ENCODE data around the gene PPARGC1A. TPM values are rescaled to one million over a fixed set of nuclear protein-coding genes. Genes with fewer than 3 reads are reported as not detected.

Gene PPARGC1A
- total and polyA plus RNA-seq, 3 experiments from 2014 or later = not detected

- H3K27me3 ChIP-seq (ENCODE audit: insufficient read depth, low read length, poor library complexity, severe bottlenecking) = no peaks in the 10 kb centered on the region
- H3K4me1 Mint-ChIP-seq = no peaks in the 10 kb centered on the region
- ChIA-PET POLR2A (no interaction called here), CTCF (no interaction called here)
- H3K27ac Mint-ChIP-seq = no peak overlapping the region
- H3K4me1 ChIP-seq (ENCODE audit: insufficient read depth, low read length) = no peaks in the 10 kb centered on the region
- H3K36me3 ChIP-seq (ENCODE audit: insufficient read depth, low read length) = no peaks in the 10 kb centered on the region
- DNase-seq = no peak
- H3K27ac ChIP-seq (ENCODE audit: low read depth, low read length) = no peak overlapping the region
- no peaks in the 10 kb centered on the region for H3K27me3 Mint-ChIP-seq
- H3K4me3 Mint-ChIP-seq = no peak overlapping the region
- no peaks in the 10 kb centered on the region for H3K36me3 Mint-ChIP-seq
- H3K4me3 ChIP-seq (ENCODE audit: low read length) = no peak overlapping the region
- peaks cover 2 to 8% (median 3%) of the 10 kb centered on the region in 5 donors for H3K9me3 Mint-ChIP-seq
- H3K9me3 ChIP-seq (ENCODE audit: low read length) = peaks cover 3% of the 10 kb centered on the region
These were observed 51.7 kb downstream of the PPARGC1A start for GRCh38 chr4:23838131-23838530.

GRCh38 chr4:23837371-23837770 is 52.5 kb downstream of the PPARGC1A start:
- no peaks in the 10 kb centered on the region for H3K36me3 Mint-ChIP-seq
- H3K27ac Mint-ChIP-seq = no peak overlapping the region
- Histone ChIP-seq H3K9me3 (ENCODE audit: low read length) (peaks cover 3% of the 10 kb centered on the region), H3K27me3 (ENCODE audit: insufficient read depth, low read length, poor library complexity, severe bottlenecking) (no peaks in the 10 kb centered on the region), H3K4me3 (ENCODE audit: low read length) (no peak overlapping the region), H3K36me3 (ENCODE audit: insufficient read depth, low read length) (no peaks in the 10 kb centered on the region), H3K27ac (ENCODE audit: low read depth, low read length) (no peak overlapping the region), H3K4me1 (ENCODE audit: insufficient read depth, low read length) (no peaks in the 10 kb centered on the region)
- peaks cover 0 to 8% (median 4%) of the 10 kb centered on the region in 5 donors for H3K9me3 Mint-ChIP-seq
- no peaks in the 10 kb centered on the region for H3K4me1 Mint-ChIP-seq
- CTCF ChIA-PET = no interaction called here
- H3K27me3 Mint-ChIP-seq = no peaks in the 10 kb centered on the region
- no peak for DNase-seq
- POLR2A ChIA-PET = no interaction called here
- H3K4me3 Mint-ChIP-seq = no peak overlapping the region

GRCh38 chr4:23835774-23836478 is 53.9 kb downstream of the PPARGC1A start:
- no peaks in the 10 kb centered on the region for H3K4me1 Mint-ChIP-seq
- H3K36me3 Mint-ChIP-seq = no peaks in the 10 kb centered on the region
- H3K4me1 ChIP-seq (ENCODE audit: insufficient read depth, low read length) = no peaks in the 10 kb centered on the region

GRCh38 chr4:23828779-23829178 is 61.1 kb downstream of the PPARGC1A start:
- Mint-ChIP-seq H3K9me3 (peaks cover 5 to 13% (median 6%) of the 10 kb centered on the region in 5 donors), H3K36me3 (no peaks in the 10 kb centered on the region), H3K27me3 (no peaks in the 10 kb centered on the region), H3K4me3 (no peak overlapping the region), H3K27ac (no peak overlapping the region), H3K4me1 (no peaks in the 10 kb centered on the region)
- CTCF ChIA-PET = no interaction called here
- H3K9me3 ChIP-seq (ENCODE audit: low read length) = no peaks in the 10 kb centered on the region
- no peaks in the 10 kb centered on the region for H3K36me3 ChIP-seq (ENCODE audit: insufficient read depth, low read length)
- no peak overlapping the region for H3K27ac ChIP-seq (ENCODE audit: low read depth, low read length)
- POLR2A ChIA-PET = no interaction called here
- no peaks in the 10 kb centered on the region for H3K4me1 ChIP-seq (ENCODE audit: insufficient read depth, low read length)
- H3K27me3 ChIP-seq (ENCODE audit: insufficient read depth, low read length, poor library complexity, severe bottlenecking) = no peaks in the 10 kb centered on the region
- DNase-seq = no peak
- H3K4me3 ChIP-seq (ENCODE audit: low read length) = no peak overlapping the region

More at GRCh38 chr4:23835774-23836478, 53.9 kb downstream of the PPARGC1A start:
- no peak for DNase-seq
- Mint-ChIP-seq H3K4me3 (no peak overlapping the region), H3K27me3 (no peaks in the 10 kb centered on the region), H3K9me3 (peaks cover 0 to 8% (median 5%) of the 10 kb centered on the region in 5 donors), H3K27ac (no peak overlapping the region)
- POLR2A ChIA-PET = no interaction called here
- CTCF ChIA-PET = no interaction called here
- Histone ChIP-seq H3K27ac (ENCODE audit: low read depth, low read length) (no peak overlapping the region), H3K36me3 (ENCODE audit: insufficient read depth, low read length) (no peaks in the 10 kb centered on the region), H3K9me3 (ENCODE audit: low read length) (peaks cover 3% of the 10 kb centered on the region), H3K4me3 (ENCODE audit: low read length) (no peak overlapping the region), H3K27me3 (ENCODE audit: insufficient read depth, low read length, poor library complexity, severe bottlenecking) (no peaks in the 10 kb centered on the region)

GRCh38 chr4:23828020-23828715 is 61.7 kb downstream of the PPARGC1A start:
- H3K4me1 Mint-ChIP-seq = no peaks in the 10 kb centered on the region
- Histone ChIP-seq H3K27me3 (ENCODE audit: insufficient read depth, low read length, poor library complexity, severe bottlenecking) (no peaks in the 10 kb centered on the region), H3K27ac (ENCODE audit: low read depth, low read length) (no peak overlapping the region), H3K4me3 (ENCODE audit: low read length) (no peak overlapping the region), H3K4me1 (ENCODE audit: insufficient read depth, low read length) (no peaks in the 10 kb centered on the region), H3K9me3 (ENCODE audit: low read length) (no peaks in the 10 kb centered on the region), H3K36me3 (ENCODE audit: insufficient read depth, low read length) (no peaks in the 10 kb centered on the region)
- no peak overlapping the region for H3K4me3 Mint-ChIP-seq
- H3K9me3 Mint-ChIP-seq = peaks cover 2 to 10% (median 6%) of the 10 kb centered on the region in 5 donors
- H3K27me3 Mint-ChIP-seq = no peaks in the 10 kb centered on the region
- no peak overlapping the region for H3K27ac Mint-ChIP-seq
- no peaks in the 10 kb centered on the region for H3K36me3 Mint-ChIP-seq
- CTCF ChIA-PET = no interaction called here
- DNase-seq = no peak
- POLR2A ChIA-PET = no interaction called here

- H3K4me1 ChIP-seq (ENCODE audit: insufficient read depth, low read length) = no peaks in the 10 kb centered on the region
- CTCF ChIA-PET = no interaction called here
- no peak overlapping the region for H3K4me3 ChIP-seq (ENCODE audit: low read length)
- POLR2A ChIA-PET = no interaction called here
- peaks cover 0 to 8% (median 5%) of the 10 kb centered on the region in 5 donors for H3K9me3 Mint-ChIP-seq
- H3K36me3 Mint-ChIP-seq = no peaks in the 10 kb centered on the region
- H3K9me3 ChIP-seq (ENCODE audit: low read length) = no peaks in the 10 kb centered on the region
- no peaks in the 10 kb centered on the region for H3K36me3 ChIP-seq (ENCODE audit: insufficient read depth, low read length)
- no peaks in the 10 kb centered on the region for H3K27me3 Mint-ChIP-seq
- no peak overlapping the region for H3K4me3 Mint-ChIP-seq
- H3K4me1 Mint-ChIP-seq = no peaks in the 10 kb centered on the region
- H3K27ac ChIP-seq (ENCODE audit: low read depth, low read length) = no peak overlapping the region
- no peaks in the 10 kb centered on the region for H3K27me3 ChIP-seq (ENCODE audit: insufficient read depth, low read length, poor library complexity, severe bottlenecking)
- DNase-seq = no peak
- no peak overlapping the region for H3K27ac Mint-ChIP-seq
These were observed 67.7 kb downstream of the PPARGC1A start for GRCh38 chr4:23822181-23822580.

- DNase-seq = no peak
- no peak overlapping the region for H3K4me3 Mint-ChIP-seq
- no peak overlapping the region for H3K27ac Mint-ChIP-seq
- H3K9me3 Mint-ChIP-seq = peaks cover 0 to 7% (median 3%) of the 10 kb centered on the region in 5 donors
- H3K4me3 ChIP-seq (ENCODE audit: low read length) = no peak overlapping the region
- H3K36me3 ChIP-seq (ENCODE audit: insufficient read depth, low read length) = no peaks in the 10 kb centered on the region
- H3K27me3 ChIP-seq (ENCODE audit: insufficient read depth, low read length, poor library complexity, severe bottlenecking) = no peaks in the 10 kb centered on the region
- H3K27ac ChIP-seq (ENCODE audit: low read depth, low read length) = no peak overlapping the region
- no peaks in the 10 kb centered on the region for H3K4me1 ChIP-seq (ENCODE audit: insufficient read depth, low read length)
- H3K4me1 Mint-ChIP-seq = no peaks in the 10 kb centered on the region
- CTCF ChIA-PET = no interaction called here
- no peaks in the 10 kb centered on the region for H3K9me3 ChIP-seq (ENCODE audit: low read length)
- H3K36me3 Mint-ChIP-seq = no peaks in the 10 kb centered on the region
- H3K27me3 Mint-ChIP-seq = no peaks in the 10 kb centered on the region
- POLR2A ChIA-PET = no interaction called here
These were observed 70.8 kb downstream of the PPARGC1A start for GRCh38 chr4:23819041-23819511.

GRCh38 chr4:23818097-23818885 is 71.6 kb downstream of the PPARGC1A start:
- POLR2A ChIA-PET = no interaction called here
- H3K36me3 ChIP-seq (ENCODE audit: insufficient read depth, low read length) = no peaks in the 10 kb centered on the region
- no peaks in the 10 kb centered on the region for H3K27me3 ChIP-seq (ENCODE audit: insufficient read depth, low read length, poor library complexity, severe bottlenecking)
- no peak overlapping the region for H3K27ac ChIP-seq (ENCODE audit: low read depth, low read length)
- Mint-ChIP-seq H3K9me3 (peaks cover 1 to 9% (median 3%) of the 10 kb centered on the region in 5 donors), H3K27me3 (no peaks in the 10 kb centered on the region), H3K4me1 (no peaks in the 10 kb centered on the region), H3K27ac (no peak overlapping the region), H3K36me3 (no peaks in the 10 kb centered on the region), H3K4me3 (no peak overlapping the region)
- CTCF ChIA-PET = no interaction called here
- H3K9me3 ChIP-seq (ENCODE audit: low read length) = no peaks in the 10 kb centered on the region
- no peaks in the 10 kb centered on the region for H3K4me1 ChIP-seq (ENCODE audit: insufficient read depth, low read length)
- H3K4me3 ChIP-seq (ENCODE audit: low read length) = no peak overlapping the region
- DNase-seq = no peak

Data from CD8-positive, alpha-beta memory T cell (primary cell).